ENCODE data around the gene SMYD3. TPM values are rescaled to one million over a fixed set of nuclear protein-coding genes. Genes with fewer than 3 reads are reported as not detected.

SMYD3 gene
- total and polyA plus RNA-seq, 9 of the 15 experiments (the other 6 are each of a cell fraction or from before 2014, with no cell fraction given): 128 to 440 (median 197) TPM

- no peaks in the 10 kb centered on the region for H3K9me3 ChIP-seq (replicated peaks; ENCODE audit: control insufficient read depth, insufficient read depth, low read depth, low read length)
- ATAC-seq: peak; percentile 72
- no peak for TF ChIP-seq RCOR1 (IDR thresholded peaks at IDR 0.05; ENCODE audit: borderline replicate concordance in 1 of 2, low read depth in 2 of 2, low read length in 2 of 2)
- no peak for TF ChIP-seq SLC30A9 (CRISPR knock-in tag; IDR thresholded peaks at IDR 0.05)
- TF ChIP-seq ZC3H4 (CRISPR knock-in tag; IDR thresholded peaks at IDR 0.05; ENCODE audit: borderline replicate concordance): no peak
- no peak for TF ChIP-seq CEBPG (CRISPR knock-in tag; IDR thresholded peaks at IDR 0.05)
- TF ChIP-seq CEBPG (tag; conservative IDR thresholded peaks at IDR 0.05 in 1 of 2, IDR thresholded peaks at IDR 0.05 in 1 of 2): no peak
- TF ChIP-seq RHOXF2B (CRISPR knock-in tag; conservative IDR thresholded peaks at IDR 0.05): no peak
- TF ChIP-seq ZNF586 (CRISPR knock-in tag; conservative IDR thresholded peaks at IDR 0.05): no peak
- no peak for TF ChIP-seq TAF15 (IDR thresholded peaks at IDR 0.05; ENCODE audit: low read depth, low read length)
- peak; percentile 90 for TF ChIP-seq NFE2 (IDR thresholded peaks at IDR 0.05; ENCODE audit: low read depth)
- TF ChIP-seq E4F1 (CRISPR knock-in tag; IDR thresholded peaks at IDR 0.05; ENCODE audit: borderline replicate concordance): no peak
- TF ChIP-seq ZFX (CRISPR knock-in tag; IDR thresholded peaks at IDR 0.05): no peak
- 0 out of 4 replicates have a peak, but pooled peaks of 1 of the 2 experiments have one; percentile 12 for TF ChIP-seq MAZ (CRISPR knock-in tag; conservative IDR thresholded peaks at IDR 0.05 in 1 of 2, IDR thresholded peaks at IDR 0.05 in 1 of 2)
- no peak for TF ChIP-seq PATZ1 (CRISPR knock-in tag; IDR thresholded peaks at IDR 0.05; ENCODE audit: borderline replicate concordance)
- TF ChIP-seq NONO (IDR thresholded peaks at IDR 0.05; ENCODE audit: low read depth in 2 of 2, low read length in 1 of 2): no peak
- no peak for TF ChIP-seq TAL1 (IDR thresholded peaks at IDR 0.05)
- TF ChIP-seq GTF2E2 (tag; IDR thresholded peaks at IDR 0.05): no peak
- no peak for TF ChIP-seq KAT8 (IDR thresholded peaks at IDR 0.05; ENCODE audit: low read depth)
- TF ChIP-seq MEF2A (IDR thresholded peaks at IDR 0.05; ENCODE audit: control insufficient read depth, low read depth, low read length): no peak
- TF ChIP-seq DPF2 (IDR thresholded peaks at IDR 0.05): peak; percentile 73
- peak; percentile 35; the same call in 1 of the 2 replicates for TF ChIP-seq ARID1B (IDR thresholded peaks at IDR 0.05)
These were observed 395.5 kb downstream of the SMYD3 start for GRCh38 chr1:246111570-246111969.

More at GRCh38 chr1:246111570-246111969, 395.5 kb downstream of the SMYD3 start:
- FAIRE-seq (peak; percentile 65), DNase-seq (ENCODE audit: extremely low read depth in 1 of 4, low spot score in 3 of 4) (peak in 2 of 4 experiments; percentile 44 to 73)
- intact Hi-C loops (cut with micrococcal nuclease) (loop anchor here (5.0 to 10.0 kb wide), 3 partner anchors 79 to 957 kb away; partner anchors contain the start of gene KIF26B), in situ Hi-C loops (cut with MboI) (no loop called here)
- Histone ChIP-seq H3K9me1 (ENCODE audit: control insufficient read depth, insufficient read depth, low read length) (no peaks in the 10 kb centered on the region), H3K36me3 (ENCODE audit: control insufficient read depth, insufficient read depth, low read length) (0 out of 3 replicates have a peak, but pooled peaks cover 3% of the 10 kb centered on the region), H3K4me1 (replicated peaks in 1 of 2; ENCODE audit: control insufficient read depth in 2 of 2, insufficient read depth in 2 of 2, low read length in 2 of 2) (peaks cover 14 to 61% of the 10 kb centered on the region in 2 experiments), H3K79me2 (ENCODE audit: control insufficient read depth, insufficient read depth, low read length) (peaks cover 14% of the 10 kb centered on the region; the same call in 2 of the 3 replicates), H2AFZ (ENCODE audit: low read depth, low read length) (peak overlapping the region; percentile 56), H3K4me2 (ENCODE audit: insufficient read depth, low read length) (peak overlapping the region; percentile 40; the same call in 1 of the 2 replicates), H3K4me3 (no peak overlapping the region), H3K9ac (ENCODE audit: insufficient read depth in 1 of 2, low read depth in 2 of 2, low read length in 2 of 2) (peak overlapping the region in 1 of 2 experiments; percentile 13; a peak in 2 of 4 replicates), H4K20me1 (replicated peaks; ENCODE audit: control insufficient read depth, insufficient read depth, low read length) (no peaks in the 10 kb centered on the region), H3K27me3 (ENCODE audit: control insufficient read depth in 2 of 2, insufficient read depth in 2 of 2, low read length in 2 of 2) (no peaks in the 10 kb centered on the region), H3K27ac (ENCODE audit: extremely low read depth, low read depth, low read length) (peak overlapping the region; percentile 71)
- POLR2A ChIA-PET: interaction anchor here (1.0 to 1.6 kb wide), 3 partner anchors 12 to 35 kb away, joined by 3 to 5 read pairs (median 4); no protein-coding TSS in a partner anchor
- BruUV-seq (replicated peaks): no TSS peak
- 12% methylated on average over 3 of the region's 3 CpGs for WGBS (ENCODE audit: insufficient coverage, low coverage, missing lambda C conversion rate)
- CTCF ChIA-PET (ENCODE audit: low intra/inter-chr PET ratio): no interaction called here

Data from K562 (cell line).